HepG2 (cell line): Measurements from ENCODE around the gene LARP7. TPM values are rescaled to one million over a fixed set of nuclear protein-coding genes. Genes with fewer than 3 reads are reported as not detected.

Experiments used
- KDM4B ChIP-seq: sonication (generic); formaldehyde crosslinking; IDR thresholded peaks from 2 replicates; pipeline ENCODE4 v1.4.0; 2020; ENCODE audit warnings: missing genetic modification reagents
- KDM6A ChIP-seq: IDR thresholded peaks from 2 replicates; pipeline ENCODE4 v1.6.1; 2016; ENCODE audit warnings: low read depth
- MAFG ChIP-seq: sonication (generic); formaldehyde crosslinking; IDR thresholded peaks from 2 replicates; pipeline ENCODE4 v1.5.1; 2020; ENCODE audit warnings: mild to moderate bottlenecking, missing genetic modification reagents
- NPAS2 ChIP-seq: sonication (generic); formaldehyde crosslinking; IDR thresholded peaks from 2 replicates; pipeline ENCODE4 v1.8.0; 2022; ENCODE audit warnings: mild to moderate bottlenecking, missing genetic modification reagents, borderline replicate concordance
- SAP130 ChIP-seq: IDR thresholded peaks from 2 replicates; pipeline ENCODE4 v1.6.1; 2016; ENCODE audit warnings: low read depth
- TGIF2 ChIP-seq: IDR thresholded peaks from 2 replicates; pipeline ENCODE4 v1.6.1; 2016; ENCODE audit warnings: control low read depth, missing compliant biosample characterization
- U2AF1 ChIP-seq: fragments of 200-400 bp; formaldehyde crosslinking; optimal IDR thresholded peaks from 2 replicates; pipeline ENCODE3; 2017; ENCODE audit warnings: mild to moderate bottlenecking, low read depth, low read length
- XBP1 ChIP-seq: sonication (generic); formaldehyde crosslinking; IDR thresholded peaks from 2 replicates; pipeline ENCODE4 v1.5.0; 2020; ENCODE audit warnings: missing genetic modification reagents
- ZNF224 ChIP-seq: sonication (generic); formaldehyde crosslinking; IDR thresholded peaks from 2 replicates; pipeline ENCODE4 v1.5.0; 2020; ENCODE audit warnings: mild to moderate bottlenecking, missing genetic modification reagents
- ZNF788 ChIP-seq: sonication (generic); formaldehyde crosslinking; IDR thresholded peaks from 2 replicates; pipeline ENCODE4 v1.5.0; 2020; ENCODE audit warnings: mild to moderate bottlenecking, missing genetic modification reagents, borderline replicate concordance
- ZSCAN30 ChIP-seq: sonication (generic); formaldehyde crosslinking; IDR thresholded peaks from 2 replicates; pipeline ENCODE4 v1.5.0; 2020; ENCODE audit warnings: mild to moderate bottlenecking, missing genetic modification reagents
- polyA plus RNA-seq, 8 experiments: library from polyadenylated mRNA; depleted of rRNA in 3 of 8; stranded (reverse) in 7 of 8; unstranded in 1 of 8; fragments of >200 nt; fragmentation: Illumina TruSeq in 4 of 8; extraction: Trizol in 4 of 8; gene quantifications; 2 replicates each; pipeline versions ENCODE4 v1.2.1 to v1.2.3, GENCODE V29; 2011 to 2016; ENCODE audit warnings: low read depth in 4 of 8, missing spikeins in 1 of 8, mixed read lengths in 1 of 8; ENCODE audit not compliant: insufficient read depth in 1 of 8
- total RNA-seq, 5 experiments: library from RNA; depleted of rRNA; stranded (reverse); fragments of >200 nt; fragmentation: Illumina TruSeq; extraction: Trizol; gene quantifications; 2 replicates each; pipeline ENCODE4 v1.2.3, GENCODE V29; 2016; ENCODE audit warnings: low read depth in 1 of 5
- TF ChIP-seq, protein P1 (sequence below): sonication (generic); formaldehyde crosslinking; IDR thresholded peaks from 2 replicates; pipeline ENCODE4 v1.4.0; 2020; ENCODE audit warnings: low read depth, missing genetic modification reagents
- TF ChIP-seq, protein P2 (sequence below): sonication (generic); formaldehyde crosslinking; IDR thresholded peaks from 2 replicates; pipeline ENCODE4 v1.9.0; 2022; ENCODE audit warnings: missing genetic modification reagents, mild to moderate bottlenecking, borderline replicate concordance
- TF ChIP-seq, protein P3 (sequence below): sonication (generic); formaldehyde crosslinking; IDR thresholded peaks from 2 replicates; pipeline ENCODE4 v1.9.0; 2021; ENCODE audit warnings: missing genetic modification reagents, borderline replicate concordance
- TF ChIP-seq, protein P4 (sequence below): sonication (generic); formaldehyde crosslinking; conservative IDR thresholded peaks from 2 replicates; pipeline ENCODE4 v1.8.0; 2022; ENCODE audit warnings: missing genetic modification reagents
- TF ChIP-seq, protein P5 (sequence below): sonication (generic); formaldehyde crosslinking; IDR thresholded peaks from 2 replicates; pipeline ENCODE4 v1.9.0; 2022; ENCODE audit warnings: low read depth, missing genetic modification reagents
- TF ChIP-seq, protein P6 (sequence below): sonication (generic); formaldehyde crosslinking; IDR thresholded peaks from 2 replicates; pipeline ENCODE4 v1.5.0; 2020; ENCODE audit warnings: missing genetic modification reagents

The LARP7 gene
- total and polyA plus RNA-seq, 2 of the 13 experiments (the other 11 are each of a cell fraction or from before 2014, with no cell fraction given): 9.7 to 37.1 TPM

DNA sequence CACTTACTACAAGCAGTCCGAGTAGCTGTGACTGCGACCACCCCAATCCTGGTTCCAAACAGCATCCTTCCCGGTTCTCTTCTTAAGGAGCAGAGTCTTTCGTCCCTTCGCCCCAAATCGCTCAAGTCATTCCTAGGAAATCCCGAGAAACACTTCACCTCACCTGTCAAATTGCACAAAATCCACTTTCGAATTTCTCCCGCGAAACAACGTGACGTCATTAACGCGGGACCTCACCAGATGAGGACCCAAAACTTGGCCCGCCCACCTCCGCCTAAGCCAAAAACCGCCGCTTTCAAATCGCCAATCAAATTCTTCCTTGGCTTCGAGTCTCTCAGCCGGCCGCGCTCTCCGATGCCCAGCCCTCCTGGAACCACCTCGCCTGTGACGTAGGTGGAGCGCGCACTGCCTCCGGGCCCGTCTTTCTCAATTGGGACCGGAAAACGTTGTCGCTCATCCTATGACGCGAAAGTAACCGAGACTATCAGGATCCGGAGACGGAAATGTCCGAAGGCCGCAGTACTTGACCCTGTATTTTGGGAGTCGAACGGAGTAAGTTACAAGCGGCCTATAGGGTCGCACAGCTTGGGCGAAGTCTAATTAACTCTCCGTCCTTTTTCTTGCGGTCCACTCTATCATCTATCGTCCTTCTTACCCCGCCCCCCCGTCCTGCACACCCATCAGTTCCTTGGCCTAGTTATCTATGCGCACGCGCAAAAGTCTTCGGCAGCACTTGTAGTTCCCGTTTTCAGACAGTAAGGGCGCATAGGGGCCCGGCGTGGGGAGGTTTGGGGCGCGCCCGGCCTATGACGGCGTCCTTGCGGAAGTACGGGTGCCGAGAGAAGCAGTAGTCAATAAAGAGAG, at the start of gene LARP7, which contains the start of gene ZGRF1 (continued):
- TF ChIP-seq, protein P1, sequence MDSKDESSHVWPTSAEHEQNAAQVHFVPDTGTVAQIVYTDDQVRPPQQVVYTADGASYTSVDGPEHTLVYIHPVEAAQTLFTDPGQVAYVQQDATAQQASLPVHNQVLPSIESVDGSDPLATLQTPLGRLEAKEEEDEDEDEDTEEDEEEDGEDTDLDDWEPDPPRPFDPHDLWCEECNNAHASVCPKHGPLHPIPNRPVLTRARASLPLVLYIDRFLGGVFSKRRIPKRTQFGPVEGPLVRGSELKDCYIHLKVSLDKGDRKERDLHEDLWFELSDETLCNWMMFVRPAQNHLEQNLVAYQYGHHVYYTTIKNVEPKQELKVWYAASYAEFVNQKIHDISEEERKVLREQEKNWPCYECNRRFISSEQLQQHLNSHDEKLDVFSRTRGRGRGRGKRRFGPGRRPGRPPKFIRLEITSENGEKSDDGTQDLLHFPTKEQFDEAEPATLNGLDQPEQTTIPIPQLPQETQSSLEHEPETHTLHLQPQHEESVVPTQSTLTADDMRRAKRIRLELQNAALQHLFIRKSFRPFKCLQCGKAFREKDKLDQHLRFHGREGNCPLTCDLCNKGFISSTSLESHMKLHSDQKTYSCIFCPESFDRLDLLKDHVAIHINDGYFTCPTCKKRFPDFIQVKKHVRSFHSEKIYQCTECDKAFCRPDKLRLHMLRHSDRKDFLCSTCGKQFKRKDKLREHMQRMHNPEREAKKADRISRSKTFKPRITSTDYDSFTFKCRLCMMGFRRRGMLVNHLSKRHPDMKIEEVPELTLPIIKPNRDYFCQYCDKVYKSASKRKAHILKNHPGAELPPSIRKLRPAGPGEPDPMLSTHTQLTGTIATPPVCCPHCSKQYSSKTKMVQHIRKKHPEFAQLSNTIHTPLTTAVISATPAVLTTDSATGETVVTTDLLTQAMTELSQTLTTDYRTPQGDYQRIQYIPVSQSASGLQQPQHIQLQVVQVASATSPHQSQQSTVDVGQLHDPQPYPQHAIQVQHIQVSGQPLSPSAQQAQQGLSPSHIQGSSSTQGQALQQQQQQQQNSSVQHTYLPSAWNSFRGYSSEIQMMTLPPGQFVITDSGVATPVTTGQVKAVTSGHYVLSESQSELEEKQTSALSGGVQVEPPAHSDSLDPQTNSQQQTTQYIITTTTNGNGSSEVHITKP: peak; percentile 21; the same call in 1 of the 2 replicates
- TF ChIP-seq ZSCAN30 (no peak), SAP130 (CRISPR knock-in tag) (peak; percentile 99), MAFG (no peak), U2AF1 (peak; percentile 68), KDM6A (CRISPR knock-in tag) (no peak), TGIF2 (CRISPR knock-in tag) (peak; percentile 100), NPAS2 (CRISPR knock-in tag) (no peak), ZNF224 (CRISPR knock-in tag) (0 out of 2 replicates have a peak, but pooled peaks have one; percentile 29), KDM4B (CRISPR knock-in tag) (no peak), ZNF788 (CRISPR knock-in tag) (peak; percentile 79; the same call in 1 of the 2 replicates), XBP1 (CRISPR knock-in tag) (no peak)
- TF ChIP-seq, protein P2, sequence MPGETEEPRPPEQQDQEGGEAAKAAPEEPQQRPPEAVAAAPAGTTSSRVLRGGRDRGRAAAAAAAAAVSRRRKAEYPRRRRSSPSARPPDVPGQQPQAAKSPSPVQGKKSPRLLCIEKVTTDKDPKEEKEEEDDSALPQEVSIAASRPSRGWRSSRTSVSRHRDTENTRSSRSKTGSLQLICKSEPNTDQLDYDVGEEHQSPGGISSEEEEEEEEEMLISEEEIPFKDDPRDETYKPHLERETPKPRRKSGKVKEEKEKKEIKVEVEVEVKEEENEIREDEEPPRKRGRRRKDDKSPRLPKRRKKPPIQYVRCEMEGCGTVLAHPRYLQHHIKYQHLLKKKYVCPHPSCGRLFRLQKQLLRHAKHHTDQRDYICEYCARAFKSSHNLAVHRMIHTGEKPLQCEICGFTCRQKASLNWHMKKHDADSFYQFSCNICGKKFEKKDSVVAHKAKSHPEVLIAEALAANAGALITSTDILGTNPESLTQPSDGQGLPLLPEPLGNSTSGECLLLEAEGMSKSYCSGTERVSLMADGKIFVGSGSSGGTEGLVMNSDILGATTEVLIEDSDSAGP: peak; percentile 72; the same call in 1 of the 2 replicates
- TF ChIP-seq, protein P3, sequence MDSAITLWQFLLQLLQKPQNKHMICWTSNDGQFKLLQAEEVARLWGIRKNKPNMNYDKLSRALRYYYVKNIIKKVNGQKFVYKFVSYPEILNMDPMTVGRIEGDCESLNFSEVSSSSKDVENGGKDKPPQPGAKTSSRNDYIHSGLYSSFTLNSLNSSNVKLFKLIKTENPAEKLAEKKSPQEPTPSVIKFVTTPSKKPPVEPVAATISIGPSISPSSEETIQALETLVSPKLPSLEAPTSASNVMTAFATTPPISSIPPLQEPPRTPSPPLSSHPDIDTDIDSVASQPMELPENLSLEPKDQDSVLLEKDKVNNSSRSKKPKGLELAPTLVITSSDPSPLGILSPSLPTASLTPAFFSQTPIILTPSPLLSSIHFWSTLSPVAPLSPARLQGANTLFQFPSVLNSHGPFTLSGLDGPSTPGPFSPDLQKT: no peak
- TF ChIP-seq, protein P4, sequence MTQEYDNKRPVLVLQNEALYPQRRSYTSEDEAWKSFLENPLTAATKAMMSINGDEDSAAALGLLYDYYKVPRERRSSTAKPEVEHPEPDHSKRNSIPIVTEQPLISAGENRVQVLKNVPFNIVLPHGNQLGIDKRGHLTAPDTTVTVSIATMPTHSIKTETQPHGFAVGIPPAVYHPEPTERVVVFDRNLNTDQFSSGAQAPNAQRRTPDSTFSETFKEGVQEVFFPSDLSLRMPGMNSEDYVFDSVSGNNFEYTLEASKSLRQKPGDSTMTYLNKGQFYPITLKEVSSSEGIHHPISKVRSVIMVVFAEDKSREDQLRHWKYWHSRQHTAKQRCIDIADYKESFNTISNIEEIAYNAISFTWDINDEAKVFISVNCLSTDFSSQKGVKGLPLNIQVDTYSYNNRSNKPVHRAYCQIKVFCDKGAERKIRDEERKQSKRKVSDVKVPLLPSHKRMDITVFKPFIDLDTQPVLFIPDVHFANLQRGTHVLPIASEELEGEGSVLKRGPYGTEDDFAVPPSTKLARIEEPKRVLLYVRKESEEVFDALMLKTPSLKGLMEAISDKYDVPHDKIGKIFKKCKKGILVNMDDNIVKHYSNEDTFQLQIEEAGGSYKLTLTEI (CRISPR knock-in tag): no peak
- TF ChIP-seq, protein P5, sequence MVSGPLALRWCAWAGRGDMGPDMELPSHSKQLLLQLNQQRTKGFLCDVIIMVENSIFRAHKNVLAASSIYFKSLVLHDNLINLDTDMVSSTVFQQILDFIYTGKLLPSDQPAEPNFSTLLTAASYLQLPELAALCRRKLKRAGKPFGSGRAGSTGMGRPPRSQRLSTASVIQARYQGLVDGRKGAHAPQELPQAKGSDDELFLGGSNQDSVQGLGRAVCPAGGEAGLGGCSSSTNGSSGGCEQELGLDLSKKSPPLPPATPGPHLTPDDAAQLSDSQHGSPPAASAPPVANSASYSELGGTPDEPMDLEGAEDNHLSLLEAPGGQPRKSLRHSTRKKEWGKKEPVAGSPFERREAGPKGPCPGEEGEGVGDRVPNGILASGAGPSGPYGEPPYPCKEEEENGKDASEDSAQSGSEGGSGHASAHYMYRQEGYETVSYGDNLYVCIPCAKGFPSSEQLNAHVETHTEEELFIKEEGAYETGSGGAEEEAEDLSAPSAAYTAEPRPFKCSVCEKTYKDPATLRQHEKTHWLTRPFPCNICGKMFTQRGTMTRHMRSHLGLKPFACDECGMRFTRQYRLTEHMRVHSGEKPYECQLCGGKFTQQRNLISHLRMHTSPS (CRISPR knock-in tag): no peak
- TF ChIP-seq, protein P6, sequence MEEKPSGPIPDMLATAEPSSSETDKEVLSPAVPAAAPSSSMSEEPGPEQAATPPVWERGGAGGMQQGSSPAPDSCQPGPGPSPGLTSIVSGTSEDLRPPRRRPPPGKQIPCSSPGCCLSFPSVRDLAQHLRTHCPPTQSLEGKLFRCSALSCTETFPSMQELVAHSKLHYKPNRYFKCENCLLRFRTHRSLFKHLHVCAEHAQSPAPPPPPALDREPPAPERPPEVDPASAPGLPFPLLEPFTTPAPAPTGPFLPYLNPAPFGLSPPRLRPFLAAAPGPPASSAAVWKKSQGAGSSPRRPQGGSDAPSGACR (CRISPR knock-in tag): 0 out of 2 replicates have a peak, but pooled peaks have one; percentile 25
